GM18507 (cell line): ENCODE results near the gene RNF224.

Experiments used
- DNase-seq: peaks from one replicate; pipeline ENCODE4 v3.0.0; 2011; ENCODE audit warnings: low read depth; ENCODE audit not compliant: insufficient read length; ENCODE audit errors: extremely low spot score
- FAIRE-seq: peaks from 2 replicates; lab custom pipeline; 2011; peaks lifted over from hg19 to GRCh38; lab: Jason Lieb, UNC

Gene RNF224

DNA sequence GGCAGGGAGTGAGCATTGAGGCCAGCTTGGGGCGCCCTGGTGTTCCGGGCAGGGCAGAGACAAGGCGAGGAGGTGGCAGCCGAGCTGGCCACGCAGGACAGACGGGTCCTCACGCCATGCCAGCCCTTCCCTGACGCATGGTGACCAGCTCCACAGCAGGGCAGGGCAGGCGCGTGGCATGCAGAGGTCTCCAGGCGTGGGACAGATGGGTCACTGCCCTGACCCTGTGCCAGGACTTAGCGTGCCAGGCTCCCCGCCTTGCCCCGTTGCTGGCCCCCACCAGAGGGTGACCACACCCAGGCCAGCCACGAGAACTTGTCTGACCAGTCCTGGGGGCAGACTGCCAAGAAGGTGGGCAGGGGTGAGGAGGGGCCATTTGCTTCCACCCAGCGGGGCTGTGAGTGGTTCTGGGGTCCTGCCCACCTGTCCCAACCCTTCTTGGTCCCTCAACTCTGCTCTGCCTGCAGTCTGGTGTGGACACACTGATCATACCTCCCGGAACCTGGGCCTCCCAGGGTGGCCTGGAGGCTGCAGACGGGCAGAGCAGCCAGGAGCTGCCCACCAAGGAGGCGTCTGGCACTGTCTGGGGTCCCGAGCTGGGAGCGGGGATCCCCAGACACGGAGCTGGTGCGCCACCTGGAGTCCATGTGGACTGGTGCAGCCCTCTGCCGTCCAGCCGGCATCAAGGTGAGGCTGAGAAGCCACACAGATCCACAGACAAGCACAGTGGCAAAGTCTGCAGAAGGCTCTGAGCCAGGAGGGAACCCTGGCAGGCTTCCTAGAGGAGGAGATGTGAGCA, at the start of gene RNF224:
RNF224 (plus strand) TSS at position 449 of the 799 bp plus-strand sequence. CDS start 834 bp downstream, outside the sequence.
- FAIRE-seq (peak; percentile 84), DNase-seq (peak; percentile 59)

DNA sequence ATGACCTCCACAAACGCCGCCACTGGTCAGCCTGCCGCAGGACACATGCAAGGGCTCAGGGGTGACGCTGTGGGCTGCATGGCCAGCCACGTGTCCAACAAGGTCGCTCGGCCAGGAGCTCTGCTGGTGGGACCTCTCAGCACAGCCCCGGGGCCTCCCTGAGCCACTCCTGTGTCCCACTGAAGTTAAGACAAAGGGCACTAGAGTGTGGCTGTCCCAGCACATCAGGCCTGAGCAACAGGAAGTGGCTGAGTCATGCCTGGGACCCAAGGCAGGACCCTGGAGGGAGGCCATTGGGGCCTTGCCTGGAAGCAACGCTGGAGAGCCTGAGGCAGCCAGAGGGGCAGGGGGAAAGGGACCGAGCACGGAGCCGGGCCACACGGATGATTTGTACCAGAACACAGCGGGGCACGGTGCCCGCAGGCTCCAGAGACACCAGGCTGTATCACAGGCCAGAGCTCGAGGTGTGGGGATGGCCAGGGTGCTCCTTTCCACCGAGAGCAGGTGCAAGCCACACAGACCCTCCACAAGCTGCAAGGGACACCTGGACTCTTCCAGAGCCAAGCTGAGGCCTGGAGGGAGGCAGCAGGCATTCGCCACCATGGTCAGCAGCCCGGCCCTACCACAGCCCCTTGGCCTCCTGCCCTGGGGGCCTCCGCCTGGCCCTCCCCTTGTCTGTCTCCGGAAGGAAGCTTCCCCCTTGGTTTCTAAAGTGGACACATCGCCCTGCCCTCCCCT, 48.9 kb upstream of the RNF224 start:
- DNase-seq (no peak), FAIRE-seq (no peak)

DNA sequence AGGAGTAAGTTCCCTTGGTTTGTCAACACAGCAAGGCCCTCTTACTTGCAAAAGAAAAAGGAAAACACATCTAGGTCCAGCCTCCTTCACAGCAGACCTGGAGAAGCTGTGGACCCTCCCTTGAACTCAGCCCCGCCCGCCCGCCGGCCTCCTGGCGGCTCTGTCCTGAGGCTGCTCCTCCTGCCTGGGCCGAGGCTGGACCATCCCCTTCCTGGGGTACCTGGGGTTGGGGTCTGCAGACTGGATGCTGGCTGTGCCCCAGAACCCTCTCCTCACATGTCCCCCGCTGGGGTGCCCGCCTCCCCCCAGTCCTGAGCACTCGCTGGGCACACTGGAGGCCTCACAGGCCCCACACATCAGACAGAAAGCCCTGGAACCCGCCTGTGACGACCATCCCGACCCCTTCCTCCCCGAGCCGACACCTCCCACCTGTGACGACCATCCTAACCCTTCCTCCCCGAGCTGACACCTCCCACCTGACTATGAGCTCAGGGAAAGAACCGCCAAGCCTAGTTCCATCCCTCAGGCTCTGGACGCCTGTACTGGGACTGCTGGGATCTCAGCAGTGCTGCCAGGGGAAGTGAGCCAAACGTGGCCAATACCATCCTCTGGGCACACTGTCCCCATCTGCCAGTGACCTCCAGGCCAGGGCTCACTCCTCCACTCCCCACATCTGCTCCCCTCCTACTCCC, 48.2 kb upstream of the RNF224 start:
- DNase-seq, result no peak
- FAIRE-seq, result no peak

DNA sequence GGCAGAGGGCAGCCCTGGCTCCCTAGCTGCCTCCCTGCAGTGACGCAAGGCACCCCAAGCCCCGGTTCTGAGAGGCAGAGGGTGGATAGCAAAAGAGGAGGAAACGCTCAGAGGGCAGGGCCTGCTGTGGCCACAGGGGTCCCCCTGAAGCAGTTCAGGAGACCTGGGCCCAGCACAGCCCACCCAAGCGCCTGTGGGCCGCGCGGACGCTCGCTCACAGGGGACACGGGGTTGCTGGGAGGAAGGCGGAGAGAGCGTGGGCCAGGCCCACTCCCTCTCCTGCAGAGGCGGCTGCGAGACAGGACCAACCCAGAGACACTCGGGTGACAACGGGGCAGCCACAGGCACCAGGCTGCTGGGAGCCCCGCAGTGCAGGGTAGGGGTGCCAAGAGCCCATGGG, 47.5 kb upstream of the RNF224 start:
- FAIRE-seq (no peak), DNase-seq (no peak)

DNA sequence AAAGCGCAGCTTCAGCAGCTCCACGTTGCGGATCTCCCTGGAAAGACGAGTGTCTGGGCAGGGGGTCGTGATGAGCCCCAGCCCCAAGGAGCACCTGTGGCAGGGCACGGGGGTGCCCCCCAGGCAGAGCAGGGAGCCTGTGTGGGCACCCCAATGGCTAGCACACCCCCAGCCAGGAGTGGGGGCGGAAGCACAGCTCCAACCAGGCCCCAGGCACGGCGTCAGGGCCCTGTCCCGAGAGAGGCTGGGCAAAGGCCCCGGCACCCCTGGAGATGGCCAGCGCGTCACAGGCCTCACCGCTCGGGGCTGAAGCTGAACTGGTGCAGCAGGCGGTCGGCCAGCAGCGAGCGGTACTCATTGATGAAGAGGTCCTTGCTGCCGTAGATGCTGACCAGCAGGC, 46.8 kb upstream of the RNF224 start:
- no peak for DNase-seq
- FAIRE-seq, result no peak

DNA sequence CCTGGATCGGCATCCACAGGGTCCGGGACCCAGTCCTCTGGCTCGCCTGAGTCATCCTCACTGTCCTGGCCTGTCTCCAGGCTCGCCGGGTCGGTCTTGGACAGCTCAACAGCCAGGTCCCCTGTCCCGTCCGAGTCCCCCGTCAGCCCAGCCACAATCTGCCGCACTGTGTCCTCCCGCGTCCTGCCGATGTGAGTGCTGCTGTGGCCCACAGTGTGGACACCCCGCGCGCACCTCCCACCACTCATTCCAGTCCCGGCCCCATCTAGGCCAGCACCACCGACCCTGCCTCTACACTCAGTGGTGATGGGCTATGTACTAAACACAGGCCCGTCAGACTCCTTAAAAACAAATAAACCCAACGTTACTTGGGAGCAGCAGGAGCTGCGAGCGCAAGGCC, 45.6 kb upstream of the RNF224 start:
- FAIRE-seq, result no peak
- no peak for DNase-seq

DNA sequence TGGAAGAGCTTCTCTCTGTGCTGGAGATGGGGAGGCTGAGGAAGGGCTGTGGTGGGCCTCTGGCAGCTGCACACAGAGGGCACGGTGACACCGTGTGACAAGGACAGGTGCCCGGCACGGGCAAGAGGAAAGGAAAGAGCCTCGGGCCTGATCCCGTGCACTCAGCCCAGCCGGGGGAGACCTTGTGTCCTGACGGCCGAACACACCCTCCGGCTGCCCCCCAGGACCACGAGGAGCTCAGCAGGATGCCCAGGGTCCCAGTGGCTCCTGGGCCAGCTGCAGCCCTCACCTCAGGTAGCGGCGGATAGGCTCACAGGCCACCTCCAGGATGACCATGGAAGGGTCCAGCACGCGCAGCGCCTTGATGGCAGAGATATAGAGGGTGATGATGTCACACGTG, 44.5 kb upstream of the RNF224 start:
- FAIRE-seq (no peak), DNase-seq (no peak)

DNA sequence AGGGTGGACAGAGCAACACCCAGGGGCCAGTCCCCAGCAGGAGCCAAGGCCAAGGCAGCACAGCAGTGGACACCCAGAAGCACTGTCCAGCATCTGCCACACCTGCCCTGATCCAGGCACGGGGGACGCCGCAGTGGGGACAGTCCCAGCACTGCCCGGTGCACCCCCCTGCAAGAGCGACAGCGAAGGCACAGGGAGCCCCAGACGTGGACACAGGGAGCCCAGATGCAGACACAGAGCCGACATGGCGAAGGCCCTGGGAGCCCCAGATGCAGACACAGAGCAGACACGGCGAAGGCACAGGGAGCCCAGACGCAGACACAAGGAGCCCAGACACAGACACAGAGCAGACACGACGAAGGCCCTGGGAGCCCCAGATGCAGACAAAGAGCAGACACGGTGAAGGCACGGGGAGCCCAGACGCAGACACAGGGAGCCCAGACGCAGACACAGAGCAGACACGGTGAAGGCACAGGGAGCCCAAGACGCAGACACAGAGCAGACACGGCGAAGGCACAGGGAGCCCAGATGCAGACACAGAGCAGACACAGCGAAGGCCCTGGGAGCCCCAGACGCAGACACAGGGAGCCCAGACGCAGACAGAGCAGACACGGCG, 43.2 kb upstream of the RNF224 start:
- no peak for DNase-seq
- no peak for FAIRE-seq

DNA sequence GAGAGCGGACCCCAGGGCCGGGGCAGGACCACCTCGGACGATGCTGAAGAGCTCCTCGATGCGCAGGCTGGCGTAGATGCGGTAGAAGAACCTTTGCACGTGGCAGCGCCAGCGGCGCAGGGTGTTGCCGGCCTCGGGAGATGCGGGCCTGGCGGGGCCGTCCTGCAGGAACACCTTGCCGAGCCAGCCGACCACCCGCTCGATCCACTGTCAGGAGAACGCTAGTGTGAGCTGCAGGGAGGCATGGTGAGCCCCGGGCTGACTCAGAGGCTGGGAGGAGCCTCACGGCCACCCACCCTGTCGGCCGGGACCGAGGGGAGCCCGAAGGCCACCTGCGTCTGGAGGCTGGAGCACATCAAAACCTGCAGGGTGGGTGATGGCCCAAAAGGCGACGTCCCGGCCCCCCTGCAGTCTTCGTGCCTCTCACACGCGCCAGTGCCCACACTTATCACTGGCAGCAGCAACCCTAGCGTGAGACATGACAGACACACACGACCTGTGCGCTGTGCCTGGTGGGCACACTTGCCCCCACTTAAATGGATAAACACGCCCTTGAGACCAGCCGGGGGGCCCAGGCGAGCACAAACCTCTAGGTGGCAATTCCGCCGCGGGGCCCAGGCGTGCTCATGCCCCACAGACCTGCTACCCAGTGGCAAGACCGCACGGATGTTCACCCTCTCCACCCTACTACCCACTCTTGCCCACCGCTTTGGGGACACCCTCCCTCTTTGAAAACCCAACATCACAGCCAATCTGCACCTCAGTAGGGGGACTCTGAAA, 42.2 kb upstream of the RNF224 start:
- FAIRE-seq (no peak), DNase-seq (no peak)

DNA sequence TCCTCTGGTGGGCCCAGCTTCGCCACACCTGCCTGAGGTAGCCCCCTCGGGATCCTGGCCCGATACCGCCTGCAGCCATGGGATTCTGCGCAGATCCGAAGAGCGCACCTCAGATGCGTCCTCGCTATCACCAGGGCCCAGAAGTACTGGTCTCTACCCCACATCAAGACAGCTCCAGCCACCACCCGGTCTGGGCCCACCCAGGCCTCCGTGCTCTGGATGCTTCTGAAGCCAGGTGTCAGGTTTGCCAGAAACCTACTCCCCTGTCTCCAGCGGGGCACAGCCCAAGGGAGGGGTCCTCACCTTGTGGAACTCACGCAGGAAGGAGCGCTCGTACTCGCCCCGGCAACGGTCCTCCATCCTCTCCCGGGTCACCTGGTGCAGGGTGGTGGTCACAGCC, 41.4 kb upstream of the RNF224 start:
- FAIRE-seq (no peak), DNase-seq (no peak)

DNA sequence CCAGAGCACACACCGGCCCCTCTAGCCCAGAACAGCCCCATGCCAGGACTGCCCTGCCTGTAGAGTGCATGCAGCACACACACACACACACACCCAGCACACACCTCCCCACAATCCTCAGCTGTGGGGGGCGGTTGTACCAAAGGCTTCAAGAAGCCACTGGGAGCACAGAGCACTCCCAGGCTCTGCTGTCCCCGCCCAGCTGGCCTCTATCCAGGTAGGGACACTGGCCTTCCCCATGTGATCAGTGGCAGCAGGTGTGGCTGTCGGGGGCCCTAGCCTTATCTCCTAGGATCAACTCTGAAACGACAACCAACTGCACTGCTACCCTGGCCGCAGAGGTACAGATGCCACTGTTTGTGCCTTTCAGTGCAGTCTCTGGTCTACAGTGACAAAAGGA, 40.9 kb upstream of the RNF224 start:
- FAIRE-seq (no peak), DNase-seq (no peak)

DNA sequence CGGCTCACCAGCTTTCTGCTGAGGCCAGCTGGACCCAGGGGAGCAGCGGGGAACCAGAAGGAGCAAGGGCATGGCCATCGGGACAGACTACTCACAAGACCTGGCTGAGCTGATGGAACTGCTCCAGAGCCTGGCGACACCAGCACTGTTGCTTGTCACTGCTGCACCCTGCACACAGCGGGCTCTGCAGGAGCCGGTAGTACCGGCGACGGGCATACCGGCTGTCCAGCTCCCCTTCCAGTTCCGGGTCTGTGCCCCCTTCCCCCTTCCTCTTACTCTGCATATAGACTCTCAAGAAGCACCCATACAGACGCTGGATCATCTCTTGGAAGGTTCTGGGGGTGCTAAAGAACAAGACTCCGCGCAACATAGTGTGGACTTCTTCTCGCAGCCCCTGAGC, 39.9 kb upstream of the RNF224 start:
- no peak for FAIRE-seq

DNA sequence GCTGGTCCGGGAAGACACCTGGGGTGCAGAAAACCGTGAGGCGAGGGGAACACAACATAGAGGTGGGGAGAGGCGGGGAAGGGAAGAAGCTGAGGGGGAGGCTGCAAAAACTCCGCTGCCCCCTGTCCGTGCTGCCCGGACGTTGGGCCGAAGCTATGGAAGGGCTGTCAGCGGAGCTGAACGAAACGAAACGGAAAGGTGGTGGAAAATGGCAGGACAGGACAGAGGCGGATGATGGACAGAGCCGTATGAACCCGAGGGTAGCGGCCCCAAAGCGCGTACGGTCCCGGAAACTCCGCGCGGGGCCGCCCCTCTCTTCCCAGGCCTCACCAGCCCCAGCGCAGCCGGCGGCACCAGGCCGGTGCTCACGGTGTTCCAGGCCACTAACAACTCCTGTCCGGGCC, 39.2 kb upstream of the RNF224 start:
- no peak for DNase-seq
- FAIRE-seq, result no peak

More for the DNA sequence above, 39.9 kb upstream of the RNF224 start:
- no peak for DNase-seq

DNA sequence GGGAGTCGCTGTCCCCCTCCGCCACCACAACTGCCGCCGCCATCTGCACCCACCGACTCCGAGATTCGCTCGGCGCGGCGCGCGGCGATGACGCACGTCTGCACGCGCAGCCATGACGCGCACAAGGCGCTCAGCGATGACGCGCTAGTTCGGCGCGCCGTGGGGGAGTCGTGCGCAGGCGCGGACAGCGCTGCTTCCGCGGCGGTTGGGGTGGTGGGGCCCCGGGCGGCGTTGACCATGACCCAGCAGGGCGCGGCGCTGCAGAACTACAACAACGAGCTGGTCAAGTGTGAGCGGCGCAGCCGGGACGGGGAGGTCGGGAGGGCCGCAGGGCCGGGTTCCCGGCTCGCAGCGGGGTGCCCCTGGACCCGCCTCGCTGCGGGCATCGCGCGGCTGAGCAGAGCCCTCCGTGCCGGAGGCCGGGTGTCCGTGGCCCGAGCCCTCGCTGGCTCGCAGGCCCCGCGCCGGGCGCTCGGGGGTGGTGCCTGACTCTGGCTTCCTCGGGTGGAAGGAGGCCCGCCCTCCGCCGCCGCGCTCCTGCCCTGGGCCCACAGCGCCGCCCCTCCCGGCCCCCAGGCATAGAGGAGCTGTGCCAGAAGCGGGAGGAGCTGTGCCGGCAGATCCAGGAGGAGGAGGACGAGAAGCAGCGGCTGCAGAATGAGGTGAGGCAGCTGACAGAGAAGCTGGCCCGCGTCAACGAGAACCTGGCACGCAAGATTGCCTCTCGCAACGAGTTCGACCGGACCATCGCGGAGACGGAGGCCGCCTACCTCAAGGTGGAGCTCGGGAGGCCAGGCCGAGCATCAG, 38.6 kb upstream of the RNF224 start, which contains the start of the genes ANAPC2 and SSNA1:
ANAPC2 (minus strand) TSS at position 71 of the 807 bp plus-strand sequence; CDS start at position 43, 28 bp downstream.
SSNA1 (plus strand) TSS at position 187 of the 807 bp plus-strand sequence; CDS start at position 238, 51 bp downstream.
- FAIRE-seq, result peak; percentile 97

DNA sequence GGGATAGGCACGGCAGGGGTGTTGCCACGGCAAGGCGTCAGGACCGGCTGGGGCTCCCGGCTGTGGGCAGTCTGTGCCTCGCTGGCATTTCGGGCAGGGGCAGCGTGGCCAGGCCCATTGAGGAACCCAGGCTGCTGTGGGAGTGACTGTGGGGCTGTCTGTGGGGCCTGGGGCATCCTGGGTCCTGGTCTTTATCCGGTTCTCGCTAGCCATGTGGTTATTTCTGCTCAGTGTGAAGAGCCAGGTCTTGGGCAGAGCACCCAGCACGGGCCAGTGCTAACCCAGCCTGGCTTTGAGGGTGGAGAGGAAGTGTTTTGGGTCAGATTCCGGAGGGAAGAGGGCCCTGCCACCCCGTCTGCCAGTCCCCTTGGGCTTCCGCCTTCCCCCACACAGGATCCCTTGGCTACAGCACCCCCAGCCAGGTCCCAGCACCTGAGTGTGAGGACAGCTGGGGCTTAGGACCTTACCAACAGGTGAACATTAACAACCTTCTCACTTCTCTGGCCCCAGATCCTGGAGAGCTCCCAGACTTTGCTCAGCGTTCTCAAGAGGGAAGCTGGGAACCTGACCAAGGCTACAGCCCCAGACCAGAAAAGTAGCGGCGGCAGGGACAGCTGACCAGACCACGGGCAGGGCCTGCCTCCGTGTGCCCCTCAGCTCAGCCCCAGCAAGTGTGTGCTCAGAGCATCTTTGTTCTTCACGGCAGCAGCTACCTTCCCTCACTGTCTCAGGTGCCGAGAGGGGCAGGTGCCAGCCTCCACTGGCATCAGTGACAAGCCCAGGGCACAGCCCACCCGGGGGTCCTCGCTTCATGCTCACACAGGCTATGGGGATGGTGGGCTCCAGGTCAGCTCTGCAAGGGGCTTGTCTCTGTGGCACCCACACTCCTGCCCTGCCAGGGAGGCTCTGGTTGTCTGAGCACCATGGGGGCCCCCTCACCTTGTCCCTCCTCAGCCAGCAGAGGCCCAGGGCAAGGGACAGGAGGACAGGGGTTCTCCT, 37.7 kb upstream of the RNF224 start:
- no peak for FAIRE-seq
- DNase-seq, result no peak

More for the DNA sequence above, 38.6 kb upstream of the RNF224 start, which contains the start of the genes ANAPC2 and SSNA1:
- DNase-seq, result peak; percentile 83

DNA sequence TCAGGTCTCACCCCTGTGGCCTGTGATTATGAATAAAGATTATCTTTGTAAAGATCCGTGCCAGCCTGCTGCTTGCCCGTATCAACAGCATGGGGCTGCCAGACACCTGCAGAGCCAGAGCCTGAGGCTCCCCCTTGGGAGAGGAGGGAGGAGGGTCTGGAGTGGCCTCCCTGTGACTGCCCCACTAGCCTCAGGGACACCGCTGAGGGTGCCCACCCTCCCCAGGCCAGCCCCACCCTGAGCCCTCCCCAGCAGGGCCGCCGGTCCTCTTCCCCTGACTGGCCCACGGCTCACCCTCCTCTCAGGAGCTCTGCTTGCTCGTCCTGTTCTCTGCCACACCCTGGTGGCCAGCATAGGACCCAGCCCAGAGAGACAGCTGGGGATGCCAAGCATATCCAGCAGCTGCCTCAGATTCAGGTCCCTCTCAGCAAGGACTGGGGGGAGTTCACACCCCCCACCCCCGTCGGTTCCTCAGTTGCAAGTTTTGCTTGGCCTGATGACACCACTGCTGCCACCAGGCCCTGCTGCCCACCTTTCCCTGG, 36.9 kb upstream of the RNF224 start:
- no peak for DNase-seq
- no peak for FAIRE-seq

DNA sequence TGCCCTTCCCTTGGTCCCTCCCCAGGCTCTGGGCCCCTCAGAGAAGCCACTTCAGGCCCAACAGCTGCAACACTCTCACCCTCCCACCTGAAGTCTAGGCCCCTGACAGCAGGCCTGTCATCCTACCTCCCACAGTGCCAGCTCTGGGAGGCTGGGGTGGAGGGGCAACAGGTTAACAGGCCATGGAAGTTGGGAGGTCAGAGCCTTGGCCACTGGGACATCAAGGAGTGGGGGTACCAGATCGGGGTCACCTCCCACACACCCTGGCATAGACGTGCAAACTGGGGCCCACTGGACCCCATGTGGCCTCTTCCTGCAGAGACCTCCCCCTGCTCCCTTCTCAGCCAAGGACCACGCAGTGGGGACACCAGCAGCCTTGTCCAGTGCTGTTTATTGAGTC, 36.1 kb upstream of the RNF224 start:
- FAIRE-seq, result no peak
- DNase-seq, result no peak
